B cell (primary cell): ENCODE results near the gene MYO10.

Source experiments
- EZH2 ChIP-seq: IDR thresholded peaks from 2 replicates; pipeline ENCODE4 v1.6.1; 2012; ENCODE audit warnings: borderline replicate concordance, low read depth, mild to moderate bottlenecking, moderate library complexity, low read length; ENCODE audit not compliant: insufficient read depth, poor library complexity, severe bottlenecking
- TF ChIP-seq, protein P1 (sequence below): fragments of 200-600 bp; IDR thresholded peaks from one replicate; pipeline ENCODE4 v1.8.0; 2022; ENCODE audit warnings: antibody characterized with exemption, mild to moderate bottlenecking

DNA sequence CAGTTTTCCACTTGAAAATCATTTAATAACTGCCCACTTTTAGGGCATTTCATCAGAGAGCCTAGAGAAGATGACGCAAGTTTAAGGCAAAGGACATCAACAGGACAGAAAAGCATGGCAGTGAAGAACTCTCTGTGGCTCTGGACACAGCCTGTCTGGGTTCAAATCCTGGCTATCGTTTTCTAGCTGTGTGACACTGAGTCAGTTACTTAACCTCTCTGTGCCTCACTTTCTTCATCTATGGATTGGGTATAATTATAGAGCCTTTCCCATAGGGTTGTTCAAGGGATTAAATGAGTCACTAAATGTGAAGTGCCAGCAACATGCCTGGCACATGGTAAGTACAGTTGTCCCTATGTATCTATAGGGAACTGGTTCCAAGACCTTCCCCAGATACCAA is 6.7 kb downstream of the MYO10 start:
- no peak for TF ChIP-seq EZH2
- TF ChIP-seq, protein P1, sequence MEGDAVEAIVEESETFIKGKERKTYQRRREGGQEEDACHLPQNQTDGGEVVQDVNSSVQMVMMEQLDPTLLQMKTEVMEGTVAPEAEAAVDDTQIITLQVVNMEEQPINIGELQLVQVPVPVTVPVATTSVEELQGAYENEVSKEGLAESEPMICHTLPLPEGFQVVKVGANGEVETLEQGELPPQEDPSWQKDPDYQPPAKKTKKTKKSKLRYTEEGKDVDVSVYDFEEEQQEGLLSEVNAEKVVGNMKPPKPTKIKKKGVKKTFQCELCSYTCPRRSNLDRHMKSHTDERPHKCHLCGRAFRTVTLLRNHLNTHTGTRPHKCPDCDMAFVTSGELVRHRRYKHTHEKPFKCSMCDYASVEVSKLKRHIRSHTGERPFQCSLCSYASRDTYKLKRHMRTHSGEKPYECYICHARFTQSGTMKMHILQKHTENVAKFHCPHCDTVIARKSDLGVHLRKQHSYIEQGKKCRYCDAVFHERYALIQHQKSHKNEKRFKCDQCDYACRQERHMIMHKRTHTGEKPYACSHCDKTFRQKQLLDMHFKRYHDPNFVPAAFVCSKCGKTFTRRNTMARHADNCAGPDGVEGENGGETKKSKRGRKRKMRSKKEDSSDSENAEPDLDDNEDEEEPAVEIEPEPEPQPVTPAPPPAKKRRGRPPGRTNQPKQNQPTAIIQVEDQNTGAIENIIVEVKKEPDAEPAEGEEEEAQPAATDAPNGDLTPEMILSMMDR = no peak
